Osteocyte (in vitro differentiated cells): Measurements from ENCODE around the gene KLHL17. TPM values are rescaled to one million over a fixed set of nuclear protein-coding genes. Genes with fewer than 3 reads are reported as not detected.
"Not testable (repeated sequence)": the region's sequence is repeated elsewhere in the genome, so short reads cannot be mapped to it uniquely, and the experiment has no call there.

Experiments
- DNase-seq: peaks from one replicate; pipeline ENCODE4 v3.0.0; 2021; ENCODE audit warnings: mixed read lengths; ENCODE audit not compliant: unreplicated experiment; ENCODE audit errors: extremely low spot score
- H3K27ac Mint-ChIP-seq: one replicate; pipeline ENCODE4 v1.8.0; 2021; ENCODE audit warnings: mild to moderate bottlenecking, mixed read lengths; ENCODE audit not compliant: unreplicated experiment
- H3K27me3 Mint-ChIP-seq: one replicate; pipeline ENCODE4 v1.8.0; 2021; ENCODE audit warnings: mixed read lengths; ENCODE audit not compliant: unreplicated experiment
- H3K36me3 Mint-ChIP-seq: one replicate; pipeline ENCODE4 v1.8.0; 2021; ENCODE audit warnings: mixed read lengths; ENCODE audit not compliant: unreplicated experiment
- H3K4me1 Mint-ChIP-seq: one replicate; pipeline ENCODE4 v1.8.0; 2021; ENCODE audit warnings: mixed read lengths; ENCODE audit not compliant: unreplicated experiment
- H3K4me3 Mint-ChIP-seq: one replicate; pipeline ENCODE4 v1.8.0; 2021; ENCODE audit warnings: mild to moderate bottlenecking, moderate library complexity, mixed read lengths; ENCODE audit not compliant: unreplicated experiment
- H3K9me3 Mint-ChIP-seq: one replicate; pipeline ENCODE4 v1.8.0; 2021; ENCODE audit warnings: mixed read lengths; ENCODE audit not compliant: unreplicated experiment
- total RNA-seq: library from RNA; stranded (reverse); gene quantifications from 2 replicates; pipeline ENCODE4 v1.2.1, GENCODE V29; 2021
- TF ChIP-seq, protein P1 (sequence below): fragments of 200-600 bp; sonication (generic); IDR thresholded peaks from 2 replicates; pipeline ENCODE4 v1.5.0; 2021; ENCODE audit warnings: antibody characterized with exemption, mild to moderate bottlenecking, moderate library complexity

Gene KLHL17
- total RNA-seq, 1 donor from 2014 or later = 31.7 TPM

DNA sequence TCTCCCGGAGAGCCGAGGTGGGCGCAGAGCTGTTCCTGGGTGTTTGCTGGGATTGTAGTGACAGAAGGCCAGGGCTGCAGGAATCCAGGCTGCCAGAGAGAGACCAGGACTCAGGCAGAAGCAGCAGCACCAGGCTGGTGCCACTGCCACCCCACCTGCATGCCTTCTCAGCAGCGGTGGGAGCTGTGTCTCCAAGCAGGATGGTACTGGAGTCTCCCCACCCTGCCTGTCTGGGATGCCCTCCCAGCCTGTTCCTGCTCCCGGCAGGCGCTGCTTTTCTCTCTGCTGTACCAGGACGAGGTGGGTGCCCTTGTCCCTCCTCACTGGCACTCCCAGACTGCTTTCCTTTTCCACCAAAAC is 44.0 kb downstream of the KLHL17 start:
- no peaks in the 10 kb centered on the region for H3K9me3 Mint-ChIP-seq
- H3K27ac Mint-ChIP-seq = no peak overlapping the region
- no peak overlapping the region for H3K4me3 Mint-ChIP-seq
- peaks cover 26% of the 10 kb centered on the region for H3K4me1 Mint-ChIP-seq
- no peak for DNase-seq
- TF ChIP-seq, protein P1, sequence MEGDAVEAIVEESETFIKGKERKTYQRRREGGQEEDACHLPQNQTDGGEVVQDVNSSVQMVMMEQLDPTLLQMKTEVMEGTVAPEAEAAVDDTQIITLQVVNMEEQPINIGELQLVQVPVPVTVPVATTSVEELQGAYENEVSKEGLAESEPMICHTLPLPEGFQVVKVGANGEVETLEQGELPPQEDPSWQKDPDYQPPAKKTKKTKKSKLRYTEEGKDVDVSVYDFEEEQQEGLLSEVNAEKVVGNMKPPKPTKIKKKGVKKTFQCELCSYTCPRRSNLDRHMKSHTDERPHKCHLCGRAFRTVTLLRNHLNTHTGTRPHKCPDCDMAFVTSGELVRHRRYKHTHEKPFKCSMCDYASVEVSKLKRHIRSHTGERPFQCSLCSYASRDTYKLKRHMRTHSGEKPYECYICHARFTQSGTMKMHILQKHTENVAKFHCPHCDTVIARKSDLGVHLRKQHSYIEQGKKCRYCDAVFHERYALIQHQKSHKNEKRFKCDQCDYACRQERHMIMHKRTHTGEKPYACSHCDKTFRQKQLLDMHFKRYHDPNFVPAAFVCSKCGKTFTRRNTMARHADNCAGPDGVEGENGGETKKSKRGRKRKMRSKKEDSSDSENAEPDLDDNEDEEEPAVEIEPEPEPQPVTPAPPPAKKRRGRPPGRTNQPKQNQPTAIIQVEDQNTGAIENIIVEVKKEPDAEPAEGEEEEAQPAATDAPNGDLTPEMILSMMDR = no peak
- no peaks in the 10 kb centered on the region for H3K27me3 Mint-ChIP-seq
- H3K36me3 Mint-ChIP-seq = peaks cover 4% of the 10 kb centered on the region

DNA sequence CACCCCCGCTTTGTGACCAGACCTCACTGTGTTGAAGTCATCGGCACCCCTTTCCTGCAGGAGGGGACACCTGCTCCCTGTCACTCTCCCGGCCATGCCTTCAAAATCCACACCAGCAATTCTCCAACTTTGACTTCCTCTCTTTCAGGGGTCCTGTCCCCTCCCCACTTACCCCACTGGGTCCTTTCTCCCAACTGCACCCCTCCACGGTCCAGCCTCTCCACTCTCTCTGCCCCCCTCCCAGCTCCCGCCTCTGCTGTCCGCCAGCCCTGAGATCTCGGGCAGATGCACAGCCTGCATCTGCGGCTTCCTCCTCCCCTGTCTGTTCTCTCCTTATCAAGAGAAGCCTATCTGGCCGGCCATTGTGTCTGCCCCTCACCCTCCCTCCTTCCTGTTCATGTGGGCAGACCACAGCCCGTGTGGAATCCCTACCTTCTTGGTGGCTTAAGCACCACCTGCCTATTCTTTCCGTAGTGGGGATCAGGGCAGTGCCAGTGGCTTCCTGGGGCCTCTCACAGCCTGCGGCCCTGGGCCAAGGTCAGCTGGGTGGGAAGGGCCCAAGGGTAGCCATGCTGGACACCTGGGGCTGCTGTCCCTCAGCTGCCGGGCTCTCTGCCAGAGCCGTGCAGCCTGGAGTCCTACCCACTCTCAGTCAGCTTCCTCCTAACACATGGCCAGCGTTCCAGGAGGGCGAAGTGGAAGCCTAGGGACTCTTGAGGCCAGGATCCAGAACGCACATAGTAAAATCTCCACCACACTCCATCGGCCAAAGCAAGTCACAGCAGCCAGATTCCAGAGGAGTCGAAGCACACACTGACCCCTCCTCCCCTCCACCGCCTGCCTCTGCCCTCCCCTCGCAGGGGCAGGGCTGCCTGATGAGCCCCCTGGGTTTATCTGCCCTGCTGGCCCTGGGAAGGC is 44.7 kb downstream of the KLHL17 start:
- peaks cover 4% of the 10 kb centered on the region for H3K36me3 Mint-ChIP-seq
- H3K4me1 Mint-ChIP-seq = peaks cover 26% of the 10 kb centered on the region
- no peaks in the 10 kb centered on the region for H3K27me3 Mint-ChIP-seq
- H3K27ac Mint-ChIP-seq = peak overlapping the region; percentile 87
- peak; percentile 85 for DNase-seq
- TF ChIP-seq, protein P1 = no peak
- peak overlapping the region; percentile 38 for H3K4me3 Mint-ChIP-seq
- no peaks in the 10 kb centered on the region for H3K9me3 Mint-ChIP-seq

DNA sequence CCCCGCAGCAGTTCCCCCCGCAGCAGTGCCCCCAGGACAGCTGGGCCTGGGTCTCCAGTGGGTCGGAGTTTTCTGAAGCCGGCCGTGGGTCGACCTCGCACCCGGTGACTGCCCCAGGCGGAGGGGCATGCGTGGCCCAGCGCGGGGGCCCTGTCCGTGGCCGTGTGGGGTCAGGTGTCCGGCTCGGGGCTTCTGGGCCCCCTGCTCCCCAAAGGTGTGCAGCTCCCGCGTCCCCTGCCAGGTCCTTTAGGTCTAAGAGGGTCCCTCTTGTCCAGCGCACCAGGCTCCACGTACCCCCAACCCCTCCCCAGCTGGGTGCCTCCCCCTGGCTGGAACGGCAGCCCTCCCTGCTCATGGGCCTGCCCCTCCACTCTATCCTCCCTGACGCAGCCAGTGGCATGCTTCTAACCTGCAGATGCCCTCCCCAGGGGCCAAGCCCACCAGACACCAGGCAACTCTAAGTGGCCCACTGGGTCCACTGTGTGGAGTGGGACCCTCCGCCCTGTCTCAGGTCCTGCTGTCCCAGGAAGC is 45.5 kb downstream of the KLHL17 start:
- H3K27me3 Mint-ChIP-seq = no peaks in the 10 kb centered on the region
- H3K9me3 Mint-ChIP-seq = no peaks in the 10 kb centered on the region
- H3K4me3 Mint-ChIP-seq = no peak overlapping the region
- DNase-seq = no peak
- H3K4me1 Mint-ChIP-seq = peaks cover 24% of the 10 kb centered on the region
- no peak overlapping the region for H3K27ac Mint-ChIP-seq
- TF ChIP-seq, protein P1 = no peak
- H3K36me3 Mint-ChIP-seq = peaks cover 4% of the 10 kb centered on the region

DNA sequence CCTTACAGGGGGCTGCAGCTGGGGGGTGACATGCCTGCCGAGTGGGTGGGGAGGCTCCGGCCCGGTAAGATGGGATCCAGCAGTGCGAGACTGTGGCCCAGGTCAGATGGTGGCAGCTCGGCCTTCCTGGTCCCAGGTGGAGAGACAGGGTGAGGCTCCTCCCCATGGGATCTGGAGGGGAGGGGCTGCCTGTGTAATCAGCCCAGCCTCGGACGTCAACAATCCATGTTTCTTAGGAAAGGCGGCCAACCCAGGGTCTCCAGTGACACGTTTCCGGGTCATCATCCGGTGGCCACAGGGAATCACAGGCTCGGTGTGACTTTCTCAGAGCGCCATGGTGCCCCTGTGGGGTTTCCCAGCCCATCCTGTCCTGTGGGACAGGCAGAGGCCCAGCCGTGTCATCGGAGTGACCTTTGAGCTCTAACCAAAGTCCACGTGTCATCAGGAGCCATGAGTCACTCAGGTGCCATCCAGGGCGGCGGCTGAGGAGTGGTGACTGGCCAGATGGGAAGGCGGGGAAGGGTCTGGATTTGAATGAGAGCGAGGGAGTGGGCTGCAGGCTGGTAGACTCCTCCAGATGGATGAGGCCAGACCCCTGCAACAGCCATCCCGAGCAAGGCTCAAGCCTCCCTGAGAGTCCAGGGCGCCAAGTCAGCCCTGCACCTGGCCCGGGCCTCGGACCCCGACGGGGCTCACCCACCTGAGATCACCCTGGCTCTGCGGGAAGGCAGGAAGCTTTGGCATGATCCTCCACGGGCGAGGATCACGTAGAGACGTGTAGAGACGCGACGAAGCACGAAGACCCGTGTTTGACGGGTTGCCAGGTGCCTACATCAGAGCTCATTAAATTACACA is 46.1 kb downstream of the KLHL17 start:
- Mint-ChIP-seq H3K36me3 (peaks cover 4% of the 10 kb centered on the region), H3K4me1 (peaks cover 24% of the 10 kb centered on the region), H3K27ac (no peak overlapping the region), H3K4me3 (no peak overlapping the region), H3K9me3 (no peaks in the 10 kb centered on the region), H3K27me3 (no peaks in the 10 kb centered on the region)
- TF ChIP-seq, protein P1 = no peak
- no peak for DNase-seq

DNA sequence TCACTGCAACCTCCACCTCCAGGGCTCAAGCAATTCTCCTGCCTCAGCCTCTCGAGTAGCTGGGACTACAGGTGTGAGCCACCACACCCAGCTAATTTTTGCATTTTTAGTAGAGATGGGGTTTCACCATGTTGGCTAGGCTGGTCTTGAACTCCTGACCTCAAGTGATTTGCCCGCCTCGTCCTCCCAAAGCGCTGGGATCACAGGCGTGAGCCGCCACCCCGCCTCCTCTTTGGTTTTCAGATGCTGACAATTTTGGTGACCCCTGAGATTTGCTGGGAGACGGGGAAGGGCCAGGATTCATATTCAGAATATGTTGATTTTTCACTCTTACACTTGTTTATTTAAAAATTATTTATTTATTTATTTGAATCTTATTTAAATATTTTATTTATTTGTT is 49.7 kb downstream of the KLHL17 start:
- peaks cover 32% of the 10 kb centered on the region for H3K4me1 Mint-ChIP-seq
- not testable (repeated sequence) for H3K36me3 Mint-ChIP-seq, H3K27me3 Mint-ChIP-seq, H3K9me3 Mint-ChIP-seq, H3K27ac Mint-ChIP-seq, DNase-seq, H3K4me3 Mint-ChIP-seq
